HCT116 (cell line): ENCODE data around the gene LMLN.

Experiments used
- CBX3 ChIP-seq: IDR thresholded peaks from 2 replicates; pipeline ENCODE4 v1.6.1; 2012; ENCODE audit warnings: low read depth
- CTCF ChIP-seq, 3 experiments: fragments of 200-600 bp in 1 of 3; sonication (generic) in 1 of 3; IDR thresholded peaks in 2 of 3; conservative IDR thresholded peaks in 1 of 3; 2 replicates each; pipeline ENCODE4 v1.5.1; 2012 to 2017; ENCODE audit warnings: low read depth in 2 of 3, low read length in 2 of 3, antibody characterized with exemption in 1 of 3, borderline replicate concordance in 1 of 3, control low read depth in 1 of 3, mild to moderate bottlenecking in 1 of 3, mixed read lengths in 1 of 3, mixed run types in 1 of 3, moderate library complexity in 1 of 3; ENCODE audit not compliant: insufficient read depth in 1 of 3
- EZH2 ChIP-seq: fragments of 200-600 bp; sonication (generic); IDR thresholded peaks from 2 replicates; pipeline ENCODE4 v1.6.1; 2017; ENCODE audit warnings: antibody characterized with exemption, mixed run types
- POLR2A ChIP-seq: IDR thresholded peaks from 2 replicates; pipeline ENCODE4 v1.7.0; 2011; ENCODE audit warnings: borderline replicate concordance; ENCODE audit not compliant: insufficient read depth, insufficient read length; ENCODE audit errors: extremely low read depth

GRCh38 chr3:197953881-197954280, 6.1 kb upstream of the LMLN start:
- no peak for TF ChIP-seq POLR2A
- no peak for TF ChIP-seq CTCF (IDR thresholded peaks at IDR 0.05 in 2 of 3, conservative IDR thresholded peaks at IDR 0.05 in 1 of 3; ENCODE audit: borderline replicate concordance in 1 of 3, insufficient read depth in 1 of 3, low read depth in 2 of 3, low read length in 2 of 3)
- no peak for TF ChIP-seq EZH2
- TF ChIP-seq CBX3, result no peak
